OCI-LY3 (cell line): ENCODE results near the gene KCNK2.

Experiments used
- H2AFZ ChIP-seq: fragments of 200-600, 300-600 bp; shearing (Covaris generic); 2 replicates; pipeline ENCODE4 v1.6.0; 2014; ENCODE audit warnings: antibody characterized with exemption, low read depth, low read length
- H3K27ac ChIP-seq: fragments of 200-600, 300-600 bp; sonication (generic); 2 replicates; pipeline ENCODE4 v1.5.1; 2014; ENCODE audit warnings: mild to moderate bottlenecking, low read length, moderate library complexity, mixed read lengths
- H3K27me3 ChIP-seq: fragments of 200-600, 300-600 bp; sonication (generic); 2 replicates; pipeline ENCODE4 v1.6.1; 2014; ENCODE audit warnings: low read depth, low read length, mixed read lengths
- H3K36me3 ChIP-seq: fragments of 200-600, 300-600 bp; sonication (generic); replicated peaks from 2 replicates; pipeline ENCODE3; 2014; ENCODE audit warnings: low read depth, low read length, mixed read lengths
- H3K4me1 ChIP-seq: fragments of 300-600, 200-600 bp; sonication (generic); 2 replicates; pipeline ENCODE4 v1.6.1; 2014; ENCODE audit warnings: low read length, mixed read lengths
- H3K4me2 ChIP-seq: fragments of 200-600, 300-600 bp; sonication (generic); 2 replicates; pipeline ENCODE4 v1.6.1; 2014; ENCODE audit warnings: low read length, mixed read lengths
- H3K4me3 ChIP-seq: fragments of 300-600, 200-600 bp; sonication (generic); 2 replicates; pipeline ENCODE4 v1.5.1; 2014; ENCODE audit warnings: antibody characterized with exemption, mild to moderate bottlenecking, low read length, moderate library complexity
- H3K79me2 ChIP-seq: fragments of 300-600, 200-600 bp; shearing (Covaris generic); 2 replicates; pipeline ENCODE4 v1.6.1; 2014; ENCODE audit warnings: mild to moderate bottlenecking, low read length, mixed read lengths
- H3K9ac ChIP-seq: fragments of 300-600, 200-600 bp; shearing (Covaris generic); 2 replicates; pipeline ENCODE4 v1.6.0; 2014; ENCODE audit warnings: mild to moderate bottlenecking, low read length, moderate library complexity
- H3K9me3 ChIP-seq: fragments of 200-600, 300-600 bp; shearing (Covaris generic); 2 replicates; pipeline ENCODE4 v1.6.1; 2014; ENCODE audit warnings: low read length, mixed read lengths; ENCODE audit not compliant: insufficient read depth
- H4K20me1 ChIP-seq: fragments of 200-600, 300-600 bp; sonication (generic); 2 replicates; pipeline ENCODE4 v1.6.1; 2016; ENCODE audit warnings: low read length, mixed read lengths; ENCODE audit not compliant: insufficient read depth
- EZH2phosphoT487 ChIP-seq: fragments of 200-600 bp; shearing (Covaris generic); IDR thresholded peaks from 2 replicates; pipeline ENCODE4 v1.6.1; 2018; ENCODE audit warnings: antibody characterized with exemption, mixed run types, low read depth
- TF ChIP-seq, protein P1 (sequence below): fragments of 200-600, 300-600 bp; sonication (generic); IDR thresholded peaks from 2 replicates; pipeline ENCODE4 v1.5.1; 2014; ENCODE audit warnings: antibody characterized with exemption, low read length, low read depth

Gene KCNK2

GRCh38 chr1:215243345-215244054 is 161.0 kb downstream of the KCNK2 start:
- no peaks in the 10 kb centered on the region for H4K20me1 ChIP-seq
- H3K79me2 ChIP-seq = no peaks in the 10 kb centered on the region
- no peak for TF ChIP-seq EZH2phosphoT487
- TF ChIP-seq, protein P1, sequence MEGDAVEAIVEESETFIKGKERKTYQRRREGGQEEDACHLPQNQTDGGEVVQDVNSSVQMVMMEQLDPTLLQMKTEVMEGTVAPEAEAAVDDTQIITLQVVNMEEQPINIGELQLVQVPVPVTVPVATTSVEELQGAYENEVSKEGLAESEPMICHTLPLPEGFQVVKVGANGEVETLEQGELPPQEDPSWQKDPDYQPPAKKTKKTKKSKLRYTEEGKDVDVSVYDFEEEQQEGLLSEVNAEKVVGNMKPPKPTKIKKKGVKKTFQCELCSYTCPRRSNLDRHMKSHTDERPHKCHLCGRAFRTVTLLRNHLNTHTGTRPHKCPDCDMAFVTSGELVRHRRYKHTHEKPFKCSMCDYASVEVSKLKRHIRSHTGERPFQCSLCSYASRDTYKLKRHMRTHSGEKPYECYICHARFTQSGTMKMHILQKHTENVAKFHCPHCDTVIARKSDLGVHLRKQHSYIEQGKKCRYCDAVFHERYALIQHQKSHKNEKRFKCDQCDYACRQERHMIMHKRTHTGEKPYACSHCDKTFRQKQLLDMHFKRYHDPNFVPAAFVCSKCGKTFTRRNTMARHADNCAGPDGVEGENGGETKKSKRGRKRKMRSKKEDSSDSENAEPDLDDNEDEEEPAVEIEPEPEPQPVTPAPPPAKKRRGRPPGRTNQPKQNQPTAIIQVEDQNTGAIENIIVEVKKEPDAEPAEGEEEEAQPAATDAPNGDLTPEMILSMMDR = no peak
- H3K4me2 ChIP-seq = no peak overlapping the region
- H3K27ac ChIP-seq = no peak overlapping the region
- H3K27me3 ChIP-seq = no peaks in the 10 kb centered on the region
- H3K9me3 ChIP-seq = no peaks in the 10 kb centered on the region; the same call in 1 of the 2 replicates
- H3K4me1 ChIP-seq = no peaks in the 10 kb centered on the region
- no peaks in the 10 kb centered on the region for H3K36me3 ChIP-seq
- no peak overlapping the region for H2AFZ ChIP-seq
- no peak overlapping the region for H3K9ac ChIP-seq
- H3K4me3 ChIP-seq = no peak overlapping the region

- Histone ChIP-seq H3K9me3 (no peaks in the 10 kb centered on the region), H3K9ac (no peak overlapping the region), H3K4me1 (no peaks in the 10 kb centered on the region), H2AFZ (no peak overlapping the region), H4K20me1 (no peaks in the 10 kb centered on the region), H3K79me2 (no peaks in the 10 kb centered on the region), H3K4me3 (no peak overlapping the region), H3K27ac (no peak overlapping the region), H3K4me2 (no peak overlapping the region), H3K27me3 (no peaks in the 10 kb centered on the region), H3K36me3 (no peaks in the 10 kb centered on the region)
- TF ChIP-seq, protein P1 = no peak
- TF ChIP-seq EZH2phosphoT487 = no peak
Observed at GRCh38 chr1:215250913-215251312, 168.4 kb downstream of the KCNK2 start.

DNA sequence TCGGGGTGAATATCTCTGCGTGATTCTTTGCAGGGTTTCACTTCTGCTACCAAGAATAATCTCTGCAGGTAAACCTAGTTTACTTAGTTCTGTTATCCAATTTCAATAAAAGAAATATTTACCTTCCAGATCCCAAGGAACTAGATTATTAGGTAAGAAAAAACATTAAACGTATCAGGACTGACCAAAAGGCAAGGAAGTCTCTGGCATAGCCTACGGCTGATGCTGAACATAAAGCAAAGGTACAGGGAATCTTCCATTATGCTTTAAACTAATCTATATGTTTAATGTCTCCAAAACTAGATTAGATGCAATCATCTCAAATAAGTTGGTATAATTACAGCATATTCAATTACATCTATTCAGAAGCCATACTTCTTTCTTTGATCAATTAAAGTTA is 168.9 kb downstream of the KCNK2 start:
- H3K27ac ChIP-seq = no peak overlapping the region
- H3K79me2 ChIP-seq = no peaks in the 10 kb centered on the region
- no peaks in the 10 kb centered on the region for H3K27me3 ChIP-seq
- H3K9ac ChIP-seq = no peak overlapping the region
- no peak overlapping the region for H3K4me3 ChIP-seq
- H3K4me1 ChIP-seq = no peaks in the 10 kb centered on the region
- no peak for TF ChIP-seq EZH2phosphoT487
- TF ChIP-seq, protein P1 = no peak
- H2AFZ ChIP-seq = no peak overlapping the region
- H4K20me1 ChIP-seq = no peaks in the 10 kb centered on the region
- H3K36me3 ChIP-seq = no peaks in the 10 kb centered on the region
- no peaks in the 10 kb centered on the region for H3K9me3 ChIP-seq
- no peak overlapping the region for H3K4me2 ChIP-seq

- Histone ChIP-seq H3K27ac (no peak overlapping the region), H3K27me3 (no peaks in the 10 kb centered on the region), H2AFZ (no peak overlapping the region), H3K9ac (no peak overlapping the region), H3K36me3 (no peaks in the 10 kb centered on the region), H3K4me1 (no peaks in the 10 kb centered on the region), H3K9me3 (no peaks in the 10 kb centered on the region), H4K20me1 (no peaks in the 10 kb centered on the region), H3K79me2 (no peaks in the 10 kb centered on the region), H3K4me2 (no peak overlapping the region), H3K4me3 (no peak overlapping the region)
- TF ChIP-seq EZH2phosphoT487 = no peak
- TF ChIP-seq, protein P1 = no peak
Observed at GRCh38 chr1:215252164-215252563, 169.6 kb downstream of the KCNK2 start.
